BLaER1 treated with 17β-estradiol and CSF1 and Interleukin-3, amounts not matched to agents 10 nM and 100 nM (cell line): Measurements from ENCODE around the gene PAK6.
A peak's percentile ranks its signal among the peaks of the same experiment; 100 is the strongest.

Experiments used
- H3K27ac ChIP-seq, 11 experiments: shearing (Covaris generic); formaldehyde crosslinking; 2 replicates each; pipeline ENCODE4 v1.8.1; 2022
- H3K27me3 ChIP-seq, 11 experiments: shearing (Covaris generic); formaldehyde crosslinking; 2 replicates each; pipeline ENCODE4 v1.8.1; 2022
- H3K36me3 ChIP-seq, 11 experiments: shearing (Covaris generic); formaldehyde crosslinking; 2 replicates each; pipeline ENCODE4 v1.8.1; 2022
- H3K4me1 ChIP-seq, 10 experiments: shearing (Covaris generic); formaldehyde crosslinking; 2 replicates each; pipeline ENCODE4 v1.8.1; 2022
- H3K4me2 ChIP-seq, 11 experiments: shearing (Covaris generic); formaldehyde crosslinking; 2 replicates each; pipeline ENCODE4 v1.8.1; 2022
- H3K4me3 ChIP-seq, 10 experiments: shearing (Covaris generic); formaldehyde crosslinking; 2 replicates each; pipeline ENCODE4 v1.8.1; 2022
- H3K9ac ChIP-seq, 11 experiments: shearing (Covaris generic); formaldehyde crosslinking; 2 replicates each; pipeline ENCODE4 v1.8.1; 2022
- H3K9me3 ChIP-seq, 11 experiments: shearing (Covaris generic); formaldehyde crosslinking; replicated peaks in 1 of 11; 2 replicates each; pipeline ENCODE4 v1.8.1; 2022
- H4K20me1 ChIP-seq, 11 experiments: shearing (Covaris generic); formaldehyde crosslinking; 2 replicates each; pipeline ENCODE4 v1.8.1; 2022
- Cebpa-rat ChIP-seq, 11 experiments: shearing (Covaris generic); IDR thresholded peaks; 2 replicates each; pipeline ENCODE4 v1.8.1; 2022

PAK6 gene

DNA sequence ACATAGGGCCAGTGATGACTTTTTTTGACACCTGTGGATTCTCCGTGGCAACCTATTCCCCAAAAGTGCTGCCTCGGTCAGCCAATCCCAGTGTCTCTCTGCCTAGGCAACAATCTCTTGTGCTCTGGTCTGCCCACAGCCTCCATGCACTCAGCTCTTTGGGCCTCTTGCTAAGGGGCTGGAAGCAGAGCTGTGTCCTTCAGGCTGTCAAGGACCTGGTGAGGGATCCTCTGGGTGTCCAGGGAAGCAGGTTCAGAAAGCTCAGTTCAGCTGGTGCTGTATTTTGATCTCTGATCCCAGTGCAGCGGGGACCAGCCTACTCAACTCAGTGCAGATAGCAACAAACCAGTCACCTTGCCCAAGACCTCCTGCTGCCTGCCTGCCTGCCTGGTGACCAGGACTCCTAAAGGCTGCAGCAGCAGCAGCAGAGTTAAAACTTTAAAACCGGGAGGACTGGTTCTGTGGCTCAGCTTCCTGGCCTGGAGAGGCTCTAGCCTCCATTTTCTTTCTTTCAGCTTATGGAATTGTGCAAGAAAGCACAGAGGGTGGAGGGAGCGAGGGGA is 6.2 kb downstream of the PAK6 start:
- Histone ChIP-seq H3K4me2 (no peak overlapping the region), H3K27me3 (peaks cover 0 to 10% (median 5%) of the 10 kb centered on the region in 11 experiments; a peak in 18 of 22 replicates), H3K27ac (no peak overlapping the region), H3K4me3 (no peak overlapping the region), H4K20me1 (no peaks in the 10 kb centered on the region; a peak in 1 of 22 replicates), H3K9ac (no peak overlapping the region), H3K36me3 (no peaks in the 10 kb centered on the region), H3K9me3 (no peaks in the 10 kb centered on the region), H3K4me1 (peaks cover 7 to 23% (median 15%) of the 10 kb centered on the region in 10 experiments)
- TF ChIP-seq Cebpa-rat (IDR thresholded peaks at IDR 0.05), result no peak

DNA sequence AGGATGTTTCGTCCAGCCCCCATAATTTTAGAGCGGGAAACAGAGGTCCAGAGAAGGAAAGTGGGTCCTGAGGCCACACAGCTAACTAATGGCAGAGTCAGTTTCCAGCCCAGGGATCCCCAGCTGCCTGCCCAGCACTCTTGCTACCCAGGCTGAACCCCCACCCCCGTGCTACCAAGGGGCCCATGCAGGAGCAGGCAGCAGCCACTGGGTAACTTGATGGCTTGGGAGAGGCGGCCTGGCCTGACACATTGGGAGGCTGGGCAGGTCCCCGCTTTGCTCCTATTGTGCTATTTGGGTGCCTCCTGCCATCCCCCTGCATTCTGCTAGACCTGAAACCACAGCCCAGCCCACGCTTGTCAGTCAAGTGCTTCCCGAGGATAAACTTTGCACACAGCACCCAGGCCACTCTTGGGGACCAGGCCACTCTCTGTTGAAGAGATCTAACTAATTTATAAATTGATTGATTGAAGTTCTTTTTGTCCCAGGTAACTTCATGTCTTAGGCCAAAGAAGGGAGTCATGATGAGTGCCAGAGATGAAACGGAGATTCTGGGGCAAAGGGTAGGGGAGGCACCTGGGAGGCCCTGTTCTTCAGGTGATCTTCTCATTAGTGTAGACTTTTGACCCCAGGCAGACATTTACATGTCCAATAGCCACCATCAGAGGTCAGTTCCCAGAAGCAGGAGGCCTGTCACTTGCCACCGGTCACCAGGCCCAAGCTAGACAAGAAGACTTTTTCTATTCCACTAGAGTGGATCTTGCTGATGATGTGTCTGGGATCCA is 7.0 kb downstream of the PAK6 start:
- Histone ChIP-seq H3K27me3 (peaks cover 6 to 18% (median 13%) of the 10 kb centered on the region in 11 experiments), H3K9ac (no peak overlapping the region), H3K4me1 (peaks cover 0 to 15% (median 8%) of the 10 kb centered on the region in 10 experiments; a peak in 15 of 20 replicates), H3K9me3 (no peaks in the 10 kb centered on the region), H3K36me3 (no peaks in the 10 kb centered on the region), H4K20me1 (no peaks in the 10 kb centered on the region; a peak in 1 of 22 replicates), H3K4me2 (no peak overlapping the region), H3K4me3 (no peak overlapping the region), H3K27ac (no peak overlapping the region)
- no peak for TF ChIP-seq Cebpa-rat (IDR thresholded peaks at IDR 0.05)

DNA sequence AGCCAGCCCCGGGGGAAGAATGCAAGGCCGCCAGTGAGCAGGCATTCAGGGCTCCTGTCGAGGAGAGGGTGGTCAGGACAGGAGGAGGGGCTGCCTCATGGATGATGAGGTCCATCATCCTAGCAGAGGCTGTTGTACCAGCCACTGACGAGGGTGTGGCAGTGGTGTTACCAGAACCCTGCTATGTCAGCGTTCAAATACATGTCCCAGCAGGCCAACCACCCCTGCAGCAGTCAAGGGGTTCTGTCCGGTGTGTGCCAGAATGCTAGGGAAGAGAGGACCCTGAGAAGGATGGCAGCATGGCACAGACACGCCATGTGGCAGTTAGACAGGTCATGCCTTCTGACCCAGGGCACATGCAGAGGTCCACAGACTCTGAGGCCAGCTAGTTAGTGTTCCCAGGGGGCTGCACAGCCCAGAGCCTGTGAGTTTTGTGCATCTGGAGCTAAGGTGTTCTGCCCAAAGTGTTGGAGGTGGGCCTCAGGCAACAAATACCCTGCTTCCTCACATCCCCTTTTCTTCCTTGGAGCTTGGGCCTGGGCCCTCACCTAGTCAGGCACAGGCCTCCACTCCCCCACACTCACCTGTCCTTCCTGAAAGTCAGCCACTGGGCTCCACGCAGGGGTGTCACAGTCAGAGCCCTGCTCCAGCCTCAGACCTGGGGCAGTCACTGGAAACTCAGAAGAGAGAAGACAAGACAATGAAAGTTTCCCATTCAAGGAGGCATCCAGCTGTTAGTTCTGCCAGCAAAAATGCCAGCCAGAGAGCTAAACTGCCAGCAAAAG is 7.8 kb downstream of the PAK6 start:
- H4K20me1 ChIP-seq, result peaks cover 0 to 3% (median 0%) of the 10 kb centered on the region in 11 experiments; a peak in 1 of 22 replicates
- H3K4me3 ChIP-seq, result no peak overlapping the region
- no peak overlapping the region for H3K9ac ChIP-seq
- peaks cover 15 to 26% (median 22%) of the 10 kb centered on the region in 11 experiments for H3K27me3 ChIP-seq
- no peak overlapping the region for H3K27ac ChIP-seq
- H3K4me2 ChIP-seq, result peak overlapping the region in 6 of 11 experiments; percentile 5 to 24 (median 22); a peak in 5 of 22 replicates
- H3K4me1 ChIP-seq, result peaks cover 0 to 15% (median 8%) of the 10 kb centered on the region in 10 experiments; a peak in 14 of 20 replicates
- no peak for TF ChIP-seq Cebpa-rat (IDR thresholded peaks at IDR 0.05)
- H3K9me3 ChIP-seq, result no peaks in the 10 kb centered on the region
- no peaks in the 10 kb centered on the region for H3K36me3 ChIP-seq

DNA sequence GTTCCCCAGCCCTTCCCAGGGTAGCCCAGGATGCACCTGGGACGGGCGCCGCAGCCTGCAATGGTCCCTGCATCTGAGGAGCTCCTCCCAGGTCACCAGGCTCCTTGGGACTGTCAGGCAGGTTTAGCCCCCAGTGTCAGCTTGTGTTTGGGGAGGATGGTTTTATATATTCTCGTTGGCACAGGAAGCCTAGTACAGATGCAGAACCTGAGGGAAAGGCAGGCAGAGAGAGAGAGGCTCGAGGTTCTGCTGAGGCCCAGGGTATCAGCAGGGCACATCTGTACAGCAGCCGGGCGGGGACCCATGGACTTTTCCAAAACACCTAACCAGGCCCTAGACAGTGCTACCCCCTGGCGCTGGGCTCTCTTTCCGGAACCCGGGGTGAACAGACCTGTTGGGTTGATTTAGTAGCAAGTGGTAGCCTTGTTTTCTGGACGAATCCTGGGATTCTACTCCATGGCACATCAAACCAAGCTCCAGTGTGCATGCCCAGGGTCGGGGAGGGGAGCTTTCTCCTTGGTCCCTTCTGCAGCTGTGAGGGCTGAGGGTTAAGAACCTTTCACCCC is 8.6 kb downstream of the PAK6 start:
- TF ChIP-seq Cebpa-rat (IDR thresholded peaks at IDR 0.05), result no peak

DNA sequence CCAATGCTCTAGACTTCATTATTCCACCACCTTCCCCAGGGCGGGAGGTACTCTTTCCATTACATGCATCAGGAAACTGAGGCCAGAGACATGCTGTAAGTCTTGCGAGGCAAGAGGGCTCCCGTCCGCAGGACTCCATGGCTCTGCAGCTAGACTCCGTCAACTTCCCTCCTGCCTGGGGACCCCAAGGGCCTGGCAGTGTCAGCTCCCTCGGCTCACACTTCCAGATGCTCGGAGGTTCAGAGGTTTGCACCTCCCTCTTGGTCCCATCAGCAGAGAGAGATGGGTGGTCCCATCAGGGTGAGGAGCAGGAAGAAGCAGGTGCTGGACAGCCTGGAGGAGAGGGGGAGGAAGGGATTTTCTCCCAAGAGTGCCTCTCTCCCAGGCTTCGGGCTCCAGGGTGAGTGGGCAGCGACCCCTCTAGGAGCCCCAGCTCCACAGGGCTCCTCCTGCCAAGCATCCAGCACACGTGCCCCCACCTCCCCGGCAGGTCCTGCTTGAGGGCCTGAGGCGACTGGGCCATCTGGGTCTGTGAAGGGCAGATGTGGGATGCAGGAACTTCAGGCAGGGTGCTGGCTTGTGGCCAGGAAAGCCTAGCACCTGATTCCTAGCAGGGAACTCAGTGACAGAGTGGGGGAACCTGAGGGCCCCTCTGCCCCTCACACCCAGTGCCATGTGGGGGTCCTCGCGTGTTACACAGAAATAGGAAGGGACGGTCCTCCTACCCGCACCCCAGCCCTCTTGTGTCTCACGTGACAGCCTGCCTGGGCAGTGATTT is 9.3 kb downstream of the PAK6 start:
- no peak overlapping the region for H3K9ac ChIP-seq

More for the DNA sequence above, 8.6 kb downstream of the PAK6 start:
- peaks cover 0 to 6% (median 0%) of the 10 kb centered on the region in 11 experiments; a peak in 4 of 22 replicates for H4K20me1 ChIP-seq
- H3K4me2 ChIP-seq, result peak overlapping the region in 7 of 11 experiments; percentile 5 to 24 (median 20); a peak in 7 of 22 replicates
- H3K36me3 ChIP-seq, result no peaks in the 10 kb centered on the region
- peaks cover 23 to 34% (median 30%) of the 10 kb centered on the region in 11 experiments for H3K27me3 ChIP-seq
- peaks cover 1 to 15% (median 10%) of the 10 kb centered on the region in 10 experiments for H3K4me1 ChIP-seq
- no peak overlapping the region for H3K4me3 ChIP-seq
- H3K9ac ChIP-seq, result no peak overlapping the region
- no peaks in the 10 kb centered on the region for H3K9me3 ChIP-seq
- no peak overlapping the region for H3K27ac ChIP-seq

DNA sequence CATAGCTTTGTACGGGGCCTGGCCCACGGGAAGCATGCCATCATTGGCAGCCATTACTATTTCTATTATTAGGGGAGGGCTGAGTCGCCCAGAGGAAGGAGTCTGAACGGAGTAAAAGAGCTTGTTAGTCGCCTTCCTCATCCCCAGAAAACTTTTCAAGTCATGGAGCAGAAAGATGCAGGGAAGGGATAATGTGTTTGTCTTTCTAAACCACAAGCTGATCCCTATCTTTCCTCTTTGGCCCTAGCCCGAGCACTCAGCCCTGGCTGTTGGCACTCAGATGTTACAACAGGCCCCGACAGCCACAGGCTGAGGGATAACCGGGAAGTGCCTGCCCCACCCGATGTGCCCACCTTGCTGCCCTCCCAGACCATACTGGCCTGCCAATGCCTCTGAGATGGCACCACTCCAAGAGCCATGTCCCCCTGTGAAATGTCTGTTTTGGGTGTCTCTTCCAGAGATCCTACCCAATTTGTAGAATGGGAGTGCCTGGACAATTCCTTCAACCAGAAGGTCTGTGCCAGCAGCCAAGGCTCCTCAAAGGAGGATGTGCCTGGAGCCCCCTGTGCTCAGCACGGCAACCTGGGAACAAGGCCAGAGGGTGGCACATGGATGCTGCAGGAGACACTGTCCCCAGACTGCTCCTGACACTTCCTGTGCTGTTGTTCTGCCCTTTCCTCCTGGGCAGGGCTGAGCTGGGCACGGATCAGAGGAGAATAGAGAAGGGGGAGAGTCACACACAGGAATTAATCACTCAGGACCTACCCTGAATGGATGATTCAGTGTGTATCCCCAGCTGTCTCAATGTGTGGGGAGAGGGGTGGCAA is 10.8 kb downstream of the PAK6 start:
- Histone ChIP-seq H4K20me1 (peaks cover 0 to 15% (median 0%) of the 10 kb centered on the region in 11 experiments; a peak in 7 of 22 replicates), H3K27me3 (peaks cover 45 to 56% (median 52%) of the 10 kb centered on the region in 11 experiments), H3K9me3 (no peaks in the 10 kb centered on the region), H3K27ac (no peak overlapping the region), H3K4me1 (peaks cover 5 to 20% (median 13%) of the 10 kb centered on the region in 10 experiments; a peak in 18 of 20 replicates), H3K4me2 (no peak overlapping the region), H3K9ac (no peak overlapping the region), H3K36me3 (no peaks in the 10 kb centered on the region), H3K4me3 (no peak overlapping the region)
- TF ChIP-seq Cebpa-rat (IDR thresholded peaks at IDR 0.05), result no peak

More for the DNA sequence above, 9.3 kb downstream of the PAK6 start:
- Histone ChIP-seq H3K4me1 (peaks cover 8 to 17% (median 15%) of the 10 kb centered on the region in 10 experiments), H4K20me1 (peaks cover 0 to 12% (median 0%) of the 10 kb centered on the region in 11 experiments; a peak in 7 of 22 replicates), H3K27ac (no peak overlapping the region), H3K4me2 (no peak overlapping the region), H3K4me3 (no peak overlapping the region), H3K27me3 (peaks cover 30 to 41% (median 37%) of the 10 kb centered on the region in 11 experiments), H3K36me3 (no peaks in the 10 kb centered on the region), H3K9me3 (no peaks in the 10 kb centered on the region)
- no peak for TF ChIP-seq Cebpa-rat (IDR thresholded peaks at IDR 0.05)

DNA sequence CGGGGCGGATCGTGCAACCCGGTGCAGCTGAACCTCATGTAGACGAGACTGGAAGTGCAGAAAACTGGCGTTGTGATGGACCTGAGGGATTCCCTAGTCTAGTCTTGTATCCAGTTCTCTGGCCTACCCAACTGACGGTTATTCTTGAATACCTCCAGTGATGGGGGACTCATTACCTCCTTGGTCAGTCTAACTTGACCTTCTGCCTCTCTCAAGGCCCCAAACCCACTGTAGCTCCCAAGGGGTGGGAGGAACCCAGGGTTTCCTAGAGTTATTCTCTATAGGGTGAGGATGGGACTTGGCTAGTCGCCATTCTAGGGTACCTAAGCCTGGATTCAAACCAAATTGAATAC is 11.4 kb downstream of the PAK6 start:
- Histone ChIP-seq H3K27ac (no peak overlapping the region), H3K4me2 (no peak overlapping the region), H3K4me1 (peaks cover 5 to 23% (median 13%) of the 10 kb centered on the region in 10 experiments; a peak in 18 of 20 replicates), H4K20me1 (peaks cover 0 to 15% (median 0%) of the 10 kb centered on the region in 11 experiments; a peak in 8 of 22 replicates), H3K27me3 (peaks cover 50 to 62% (median 57%) of the 10 kb centered on the region in 11 experiments), H3K4me3 (no peak overlapping the region), H3K36me3 (no peaks in the 10 kb centered on the region), H3K9ac (no peak overlapping the region), H3K9me3 (no peaks in the 10 kb centered on the region)
- TF ChIP-seq Cebpa-rat (IDR thresholded peaks at IDR 0.05), result no peak
